Measurements from ENCODE around the gene GPATCH2L.

The GPATCH2L gene

DNA sequence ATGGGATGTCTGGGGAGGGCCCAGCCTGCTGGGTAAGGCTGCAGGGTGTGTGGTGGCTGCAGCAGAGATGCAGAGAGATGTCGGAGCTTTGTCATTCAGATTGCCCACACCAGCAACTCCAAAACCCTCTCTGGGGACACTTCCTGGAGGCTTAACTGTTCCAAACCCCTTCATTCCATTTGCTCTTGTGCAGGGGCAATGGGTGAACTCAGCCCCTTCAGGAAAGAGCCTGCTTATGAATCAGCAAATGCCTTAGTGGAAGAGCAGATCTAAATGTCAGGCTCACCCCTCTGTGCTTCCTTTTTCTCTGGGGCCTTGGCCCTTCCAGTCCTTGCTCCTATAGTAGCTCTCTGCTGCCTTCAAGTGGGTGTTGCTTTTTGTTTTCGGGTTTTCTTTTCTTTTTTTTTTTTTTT is 36.7 kb upstream of the GPATCH2L start:
- H3K27ac ChIP-seq = no peak overlapping the region
- TF ChIP-seq ZFX (IDR thresholded peaks at IDR 0.05) = no peak

GRCh38 chr14:76117789-76118484 is 33.8 kb upstream of the GPATCH2L start:
- TF ChIP-seq ZFX (IDR thresholded peaks at IDR 0.05) (no peak), CTCF (conservative IDR thresholded peaks at IDR 0.05) (no peak)
- no peak overlapping the region for H3K27ac ChIP-seq

GRCh38 chr14:76118594-76118993 is 33.1 kb upstream of the GPATCH2L start:
- TF ChIP-seq ZFX (IDR thresholded peaks at IDR 0.05) (no peak), CTCF (conservative IDR thresholded peaks at IDR 0.05) (no peak)
- no peak overlapping the region for H3K27ac ChIP-seq

GRCh38 chr14:76121089-76121748 is 30.5 kb upstream of the GPATCH2L start:
- H3K27ac ChIP-seq = no peak overlapping the region
- no peak for TF ChIP-seq CTCF (conservative IDR thresholded peaks at IDR 0.05)
- no peak for TF ChIP-seq ZFX (IDR thresholded peaks at IDR 0.05)

DNA sequence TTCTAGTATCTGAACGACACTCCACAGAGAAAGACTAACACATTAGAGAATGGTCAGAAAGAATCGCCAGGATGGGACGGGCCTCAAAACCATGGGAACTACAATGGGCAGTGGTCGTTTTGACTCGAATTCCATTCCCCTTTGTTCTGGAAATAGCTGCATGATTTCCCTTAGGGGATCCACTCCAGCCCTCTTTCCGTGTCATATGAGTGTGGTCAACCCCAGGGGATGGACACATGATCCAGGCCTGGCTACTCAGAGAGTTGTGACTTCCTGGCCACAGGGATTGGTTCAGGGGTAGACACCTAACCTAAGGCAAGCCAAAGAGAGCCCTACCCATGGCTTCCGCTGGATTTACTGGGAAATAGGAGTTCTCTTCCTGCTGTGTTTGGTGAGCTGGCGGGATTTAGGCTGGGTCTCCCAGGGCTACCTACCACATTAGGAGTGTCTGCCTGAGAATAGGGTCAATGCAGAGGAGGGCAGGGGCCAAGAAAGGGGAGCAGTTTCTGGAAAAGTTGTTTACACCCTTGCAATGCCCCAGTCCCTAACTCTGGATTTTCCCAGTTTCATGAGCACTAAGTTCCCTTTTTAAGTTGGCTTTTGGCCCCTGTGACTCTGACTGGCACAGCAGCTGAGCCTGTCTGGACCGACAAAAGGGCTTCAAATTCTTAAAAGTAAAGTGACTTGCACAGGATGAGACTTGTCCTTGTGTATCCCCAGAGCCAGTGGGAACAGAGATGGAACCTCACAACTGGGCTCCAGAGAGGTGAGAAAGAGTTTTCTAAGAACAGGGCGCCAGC is 28.1 kb upstream of the GPATCH2L start:
- no peak overlapping the region for H3K27ac ChIP-seq
- no peak for TF ChIP-seq CTCF (conservative IDR thresholded peaks at IDR 0.05)
- TF ChIP-seq ZFX (IDR thresholded peaks at IDR 0.05) = no peak

DNA sequence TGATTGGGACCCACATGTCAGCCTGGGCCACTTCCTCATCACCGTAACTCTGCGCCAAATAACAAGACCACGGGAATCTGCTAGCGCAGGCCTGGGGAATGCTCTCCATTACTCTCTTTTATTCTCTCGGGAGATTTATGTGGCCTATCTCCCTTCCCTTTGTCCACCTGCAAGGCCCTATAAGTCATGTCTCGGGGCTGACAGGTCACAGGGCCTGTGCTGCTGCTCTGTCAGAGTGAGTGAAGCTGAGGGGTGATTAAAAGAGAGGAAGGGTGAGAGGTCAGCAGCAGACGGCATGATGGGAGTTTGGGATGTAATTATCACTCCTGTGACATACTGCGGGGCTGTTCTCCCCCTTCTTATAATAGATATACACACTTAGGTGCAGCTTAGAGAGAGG is 26.2 kb upstream of the GPATCH2L start:
- no peak for TF ChIP-seq ZFX (IDR thresholded peaks at IDR 0.05)
- TF ChIP-seq CTCF (conservative IDR thresholded peaks at IDR 0.05) = no peak
- H3K27ac ChIP-seq = no peak overlapping the region

DNA sequence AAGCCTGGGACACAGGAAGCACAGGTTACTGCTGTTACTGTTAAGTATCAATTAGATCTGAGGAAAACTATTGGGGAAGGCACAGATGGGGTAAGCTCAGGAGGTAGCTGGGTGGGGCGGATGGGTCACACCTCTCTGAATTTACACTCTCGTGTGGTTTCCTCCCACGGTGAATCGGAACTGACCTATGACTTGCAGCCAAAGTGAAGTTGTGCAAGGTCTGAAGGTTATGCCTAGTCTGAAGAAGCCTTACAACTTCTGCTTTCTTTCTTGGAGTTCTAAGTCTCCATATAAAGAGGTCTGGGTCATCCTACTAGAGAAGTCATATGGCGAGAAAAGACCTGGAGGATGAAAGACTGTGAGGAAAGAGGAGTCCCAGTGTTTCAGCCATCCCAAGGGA is 25.6 kb upstream of the GPATCH2L start:
- H3K27ac ChIP-seq = no peak overlapping the region
- TF ChIP-seq ZFX (IDR thresholded peaks at IDR 0.05) (no peak), CTCF (conservative IDR thresholded peaks at IDR 0.05) (no peak)
